AG09319 (cell line): Measurements from ENCODE around the gene FAM229A.

Experiments
- DNase-seq: peaks from one replicate; pipeline ENCODE4 v3.0.0-alpha.2; 2010; ENCODE audit warnings: low read depth; ENCODE audit errors: extremely low read depth
- TF ChIP-seq, protein P1 (sequence below): IDR thresholded peaks from 2 replicates; pipeline ENCODE4 v1.5.1; 2011; ENCODE audit warnings: low read depth, mild to moderate bottlenecking, inconsistent platforms, low read length, moderate library complexity

Gene FAM229A, protein sequence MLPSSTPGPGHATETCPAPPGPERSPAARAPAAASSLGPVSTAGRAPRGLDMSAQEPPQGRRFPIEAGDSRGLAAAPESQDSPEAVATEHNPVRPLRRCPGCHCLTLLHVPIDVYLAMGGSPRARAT

DNA sequence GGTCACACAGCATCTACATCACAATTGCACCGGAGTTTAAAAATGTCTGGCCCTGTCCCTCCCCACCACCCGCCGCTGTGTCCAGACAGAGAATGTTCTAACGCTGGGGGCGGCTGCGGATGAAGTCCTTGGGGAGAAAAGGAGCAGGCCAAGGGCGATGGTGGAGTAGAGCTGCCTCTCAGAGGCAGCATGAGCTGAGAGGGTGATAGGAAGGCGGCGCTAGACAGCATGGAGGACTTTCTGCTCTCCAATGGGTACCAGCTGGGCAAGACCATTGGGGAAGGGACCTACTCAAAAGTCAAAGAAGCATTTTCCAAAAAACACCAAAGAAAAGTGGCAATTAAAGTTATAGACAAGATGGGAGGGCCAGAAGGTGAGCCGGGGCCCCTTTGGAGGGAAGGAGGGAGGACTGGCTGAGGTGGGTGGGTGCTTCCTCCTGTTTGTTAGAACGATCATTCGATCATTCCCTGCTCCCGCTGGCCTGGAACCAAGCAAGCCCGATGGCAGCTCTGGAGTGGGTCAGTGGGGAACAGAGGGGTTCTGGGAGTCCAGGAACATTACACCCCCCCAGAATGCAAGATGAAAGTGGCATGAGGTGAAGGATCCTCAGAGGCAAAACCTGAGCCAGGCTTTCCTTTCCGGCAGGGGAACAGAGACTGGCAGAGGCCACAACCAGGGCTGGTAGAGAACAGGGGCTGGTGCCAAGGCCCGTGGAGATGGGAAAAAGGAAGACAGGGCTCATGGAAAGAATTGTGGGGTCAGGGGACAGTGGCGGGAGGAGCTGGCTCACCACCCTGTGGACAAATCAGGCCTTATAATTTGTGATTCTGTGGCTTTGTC lies at the start of gene FAM229A, which contains the start of gene TSSK3:
Gene FAM229A, minus strand, starts transcription at position 12 of the 840 bp plus-strand sequence. CDS start 394 bp downstream, outside the sequence.
Gene TSSK3, plus strand, starts transcription at position 66 of the 840 bp plus-strand sequence. Its CDS starts 163 bp downstream, at position 229.
- TF ChIP-seq, protein P1, sequence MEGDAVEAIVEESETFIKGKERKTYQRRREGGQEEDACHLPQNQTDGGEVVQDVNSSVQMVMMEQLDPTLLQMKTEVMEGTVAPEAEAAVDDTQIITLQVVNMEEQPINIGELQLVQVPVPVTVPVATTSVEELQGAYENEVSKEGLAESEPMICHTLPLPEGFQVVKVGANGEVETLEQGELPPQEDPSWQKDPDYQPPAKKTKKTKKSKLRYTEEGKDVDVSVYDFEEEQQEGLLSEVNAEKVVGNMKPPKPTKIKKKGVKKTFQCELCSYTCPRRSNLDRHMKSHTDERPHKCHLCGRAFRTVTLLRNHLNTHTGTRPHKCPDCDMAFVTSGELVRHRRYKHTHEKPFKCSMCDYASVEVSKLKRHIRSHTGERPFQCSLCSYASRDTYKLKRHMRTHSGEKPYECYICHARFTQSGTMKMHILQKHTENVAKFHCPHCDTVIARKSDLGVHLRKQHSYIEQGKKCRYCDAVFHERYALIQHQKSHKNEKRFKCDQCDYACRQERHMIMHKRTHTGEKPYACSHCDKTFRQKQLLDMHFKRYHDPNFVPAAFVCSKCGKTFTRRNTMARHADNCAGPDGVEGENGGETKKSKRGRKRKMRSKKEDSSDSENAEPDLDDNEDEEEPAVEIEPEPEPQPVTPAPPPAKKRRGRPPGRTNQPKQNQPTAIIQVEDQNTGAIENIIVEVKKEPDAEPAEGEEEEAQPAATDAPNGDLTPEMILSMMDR = no peak
- DNase-seq = no peak

DNA sequence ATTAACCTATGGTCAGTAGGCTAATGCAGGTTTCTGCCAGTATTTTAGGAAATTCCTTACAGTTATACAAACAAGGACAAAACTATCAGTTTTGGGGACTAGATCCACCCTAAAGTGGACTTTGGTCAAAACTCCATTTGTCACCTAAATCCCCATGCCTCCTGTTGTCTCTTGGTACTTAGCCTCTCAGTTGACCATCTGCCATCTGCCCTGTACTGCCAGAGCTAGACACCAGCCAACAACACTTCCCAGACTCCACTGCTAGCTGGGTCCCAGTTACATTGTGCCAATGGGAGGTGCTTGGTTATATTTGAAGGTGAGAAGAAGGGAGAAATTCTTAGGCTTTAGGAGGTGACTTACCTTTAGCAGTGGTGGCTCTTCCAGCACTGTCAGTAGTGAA lies 49.0 kb upstream of the FAM229A start:
- TF ChIP-seq, protein P1 = no peak
- DNase-seq = no peak

DNA sequence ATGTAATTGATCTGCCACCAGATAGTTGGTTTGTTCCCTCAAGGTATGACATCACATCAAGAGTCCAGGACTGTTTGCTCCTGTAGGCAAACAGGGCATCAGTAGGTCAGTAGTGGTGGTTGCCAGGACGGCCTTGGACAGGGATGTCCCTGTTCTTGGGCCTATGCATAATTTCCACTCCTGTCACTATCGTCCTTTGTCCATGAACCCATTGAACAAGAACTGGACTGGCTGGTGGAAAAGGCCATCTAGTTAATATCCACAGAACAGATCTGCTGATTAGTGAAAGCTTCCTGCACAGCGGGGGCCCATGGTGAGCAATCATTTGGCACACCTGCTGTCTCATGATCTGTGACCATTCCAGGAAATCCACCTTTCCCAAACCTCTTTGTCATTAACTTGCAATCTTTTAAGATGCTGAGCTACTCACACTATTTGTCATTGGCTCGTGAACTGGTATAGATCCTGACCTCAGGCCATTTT lies 44.4 kb upstream of the FAM229A start:
- TF ChIP-seq, protein P1 = no peak
- DNase-seq = no peak

DNA sequence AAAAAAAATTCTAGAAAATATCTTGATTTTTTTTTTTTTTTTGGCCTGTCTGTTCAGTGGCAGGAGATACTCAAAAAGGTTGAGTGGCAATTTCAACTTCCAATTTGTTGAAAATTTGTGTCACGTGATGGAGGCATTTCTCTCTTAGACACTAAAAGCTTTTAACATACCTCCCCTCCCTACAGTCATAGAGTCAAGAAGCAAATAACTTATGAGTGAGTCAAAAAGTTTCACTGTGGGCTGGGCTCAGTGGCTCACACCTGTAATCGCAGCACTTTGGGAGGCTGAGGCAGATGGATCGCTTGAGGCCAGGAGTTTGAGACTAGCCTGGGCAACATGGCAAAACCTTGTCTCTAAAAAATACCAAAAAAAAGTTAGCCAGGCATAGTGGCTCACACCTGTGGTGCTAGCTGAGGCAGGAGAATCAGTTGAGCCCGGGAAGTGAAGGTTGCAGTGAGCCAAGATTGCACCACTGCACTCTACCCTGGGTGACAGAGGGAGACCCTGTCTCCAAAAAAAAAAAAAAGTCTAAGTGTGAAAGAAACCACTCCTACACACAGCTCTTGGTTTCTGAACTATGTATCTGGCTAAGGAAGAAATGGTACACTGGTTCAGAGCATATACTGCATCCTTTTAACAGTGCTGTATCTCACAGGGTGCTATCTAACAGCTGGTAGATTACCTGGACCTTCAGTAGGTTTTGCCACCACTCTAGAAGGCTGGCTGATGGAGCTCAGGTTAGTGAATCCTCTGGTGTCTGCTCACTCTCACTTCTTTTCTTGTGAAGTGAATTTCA lies 43.6 kb upstream of the FAM229A start:
- DNase-seq = no peak
- TF ChIP-seq, protein P1 = no peak

DNA sequence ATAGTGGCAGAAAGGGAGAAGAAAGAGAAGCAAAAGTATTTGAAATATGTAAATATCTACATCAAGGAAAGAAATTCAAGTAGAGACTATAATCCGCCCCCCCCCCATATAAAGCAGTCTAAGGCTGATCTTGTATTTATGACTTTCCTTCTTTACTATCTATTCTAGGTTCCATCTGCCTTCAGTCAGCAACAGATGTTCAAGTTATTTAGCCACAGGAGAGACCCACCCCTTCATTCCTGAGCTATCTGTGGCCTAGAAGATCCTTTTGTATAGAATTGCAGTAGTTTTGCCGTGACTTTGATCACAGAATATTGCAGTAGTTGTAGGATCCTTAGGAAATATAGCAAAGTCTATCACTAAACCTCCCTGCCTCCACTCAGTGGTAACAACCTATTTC lies 42.7 kb upstream of the FAM229A start:
- TF ChIP-seq, protein P1 = no peak
- DNase-seq = no peak

DNA sequence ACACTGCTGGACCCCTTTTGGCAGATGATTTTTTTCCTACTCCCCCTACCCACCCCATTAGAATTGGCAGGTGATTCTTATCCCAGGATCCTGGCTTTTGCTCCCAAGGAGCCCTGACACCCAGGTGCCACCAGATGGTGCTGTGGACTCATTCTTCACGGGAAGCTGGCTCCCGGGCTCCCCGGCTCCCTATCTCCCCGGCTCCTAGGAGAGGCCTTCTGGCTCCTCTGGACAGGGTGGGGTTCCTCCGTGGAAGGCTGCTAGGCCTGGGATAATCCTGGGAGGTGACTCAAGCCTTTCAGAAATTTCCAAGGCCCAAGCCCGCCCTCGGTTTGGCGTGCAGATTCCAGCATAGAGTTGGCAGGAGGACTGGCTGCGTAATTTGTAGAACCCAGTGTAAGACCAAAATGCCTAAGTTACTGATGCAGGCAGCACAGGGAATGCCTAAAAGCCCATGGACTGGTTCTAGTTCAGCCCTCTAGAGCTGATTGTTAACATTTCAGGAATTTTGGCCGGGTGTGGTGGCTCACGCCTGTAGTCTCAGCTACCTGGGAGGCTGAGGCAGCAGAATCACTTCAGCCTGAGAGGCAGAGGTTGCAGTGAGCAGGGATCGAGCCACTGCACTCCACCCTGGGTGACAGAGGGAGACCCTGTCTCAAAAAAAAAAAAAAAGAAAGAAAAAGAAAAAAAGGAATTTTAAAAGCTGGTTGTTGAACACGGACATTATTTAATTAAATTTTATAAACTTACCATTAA lies 38.8 kb upstream of the FAM229A start:
- peak; percentile 89 for DNase-seq

More for the DNA sequence above, 38.8 kb upstream of the FAM229A start:
- TF ChIP-seq, protein P1 = peak; percentile 96
